Kidney (tissue), 14 donors: ENCODE results near the gene ERBB4. TPM values are rescaled to one million over a fixed set of nuclear protein-coding genes. Genes with fewer than 3 reads are reported as not detected.

ENCODE experiments used
- DNase-seq, 5 donors: peaks; one replicate each; pipeline ENCODE4 v3.0.0-alpha.2; 2013 to 2020
- FAIRE-seq: peaks from 2 replicates; lab custom pipeline; 2012; peaks lifted over from hg19 to GRCh38; lab: Jason Lieb, UNC
- H3K27ac ChIP-seq, 2 donors: one replicate each; pipeline ENCODE4 v1.7.0; 2013; ENCODE audit warnings: low read depth in 2 of 2, low read length in 2 of 2, inconsistent platforms in 1 of 2
- H3K27me3 ChIP-seq: one replicate; pipeline ENCODE4 v1.7.1; 2013; ENCODE audit warnings: low read length, inconsistent platforms; ENCODE audit not compliant: control insufficient read depth, insufficient read depth
- H3K36me3 ChIP-seq, 3 donors: one replicate each; pipeline versions ENCODE4 v1.7.0 to v1.7.1; 2013; ENCODE audit warnings: low read length in 3 of 3, control low read depth in 1 of 3, inconsistent platforms in 1 of 3; ENCODE audit not compliant: insufficient read depth in 3 of 3, control insufficient read depth in 2 of 3
- H3K4me1 ChIP-seq, 3 donors: one replicate each; pipeline versions ENCODE4 v1.7.0 to v1.7.1; 2013; ENCODE audit warnings: low read length in 3 of 3, inconsistent platforms in 1 of 3, low read depth in 1 of 3; ENCODE audit not compliant: control insufficient read depth in 2 of 3, insufficient read depth in 2 of 3
- H3K4me3 ChIP-seq, 3 donors: one replicate each; pipeline versions ENCODE4 v1.7.0 to v1.8.1; 2013; ENCODE audit warnings: low read length in 3 of 3, control low read depth in 1 of 3, inconsistent platforms in 1 of 3
- H3K9ac ChIP-seq, 3 donors: one replicate each; pipeline versions ENCODE4 v1.7.0 to v1.7.1; 2013; ENCODE audit warnings: low read length in 3 of 3, control low read depth in 1 of 3, inconsistent platforms in 1 of 3
- H3K9me3 ChIP-seq, 3 donors: one replicate each; pipeline versions ENCODE4 v1.7.0 to v1.7.1; 2013; ENCODE audit warnings: low read length in 3 of 3, control low read depth in 1 of 3, inconsistent platforms in 1 of 3; ENCODE audit not compliant: control insufficient read depth in 2 of 3, insufficient read depth in 1 of 3
- intact Hi-C: fragments of 100-400 bp; cut with DNase I; formaldehyde crosslinking; loops from one replicate; pipeline ENCODE4 v1.11.1; 2022
- polyA plus RNA-seq: library from polyadenylated mRNA; stranded (reverse); fragments of 350-450 nt; fragmentation: Illumina TruSeq; extraction: RNeasy Lipid Tissue Mini Kit (QIAGEN cat#74804); gene quantifications from one replicate; pipeline ENCODE4 v1.2.3, GENCODE V29; 2014; ENCODE audit warnings: low read depth, low replicate concordance; ENCODE audit not compliant: insufficient read depth
- total RNA-seq: library from RNA; stranded (reverse); fragmentation: NEBNext Ultra II Directional; extraction: Animal tissue kit (Norgen Biotek cat#: 25700); gene quantifications from one replicate; pipeline ENCODE4 v1.2.1, GENCODE V29; 2021
- TF ChIP-seq, protein P1 (sequence below): IDR thresholded peaks from 3 replicates; pipeline ENCODE4 v1.5.1; 2012; ENCODE audit warnings: mild to moderate bottlenecking, moderate library complexity, borderline replicate concordance; ENCODE audit not compliant: insufficient read depth; ENCODE audit errors: extremely low read depth
- donor health status: control.
- donor health status: control.
- donor health status: control.
- donor health status: control.
- donor health status: control.
- donor health status: DM: yes; HTN: yes; CAD: no.
- donor health status: Normal renal cell carcinoma (clear cell type).

ERBB4 gene
- total and polyA plus RNA-seq, 2 donors from 2014 or later, result 3.9 to 152 TPM

DNA sequence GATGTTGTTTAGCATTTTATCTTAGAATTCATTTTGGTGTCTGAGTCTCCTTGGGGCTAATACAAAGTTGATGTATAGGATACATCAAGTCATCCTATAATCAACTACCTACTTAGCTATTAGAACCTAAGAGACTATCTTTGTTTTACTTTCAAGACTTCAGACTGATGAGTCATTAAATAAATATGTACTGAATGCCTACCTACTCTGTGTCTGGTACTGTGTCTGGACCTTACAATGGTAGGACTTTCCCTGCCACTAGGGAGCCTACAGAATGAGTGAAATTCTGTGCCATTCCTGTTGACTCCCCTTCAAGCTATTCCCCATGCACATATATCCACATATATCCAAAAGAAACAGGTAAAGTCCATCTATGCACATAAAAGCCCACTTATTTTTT lies 114.5 kb downstream of the ERBB4 start:
- Histone ChIP-seq H3K4me3 (no peak overlapping the region), H3K27me3 (no peaks in the 10 kb centered on the region), H3K27ac (no peak overlapping the region), H3K36me3 (no peaks in the 10 kb centered on the region), H3K9me3 (no peaks in the 10 kb centered on the region), H3K4me1 (peaks cover 0 to 2% (median 0%) of the 10 kb centered on the region in 3 donors), H3K9ac (no peak overlapping the region)
- intact Hi-C loops, result no loop called here
- TF ChIP-seq, protein P1, sequence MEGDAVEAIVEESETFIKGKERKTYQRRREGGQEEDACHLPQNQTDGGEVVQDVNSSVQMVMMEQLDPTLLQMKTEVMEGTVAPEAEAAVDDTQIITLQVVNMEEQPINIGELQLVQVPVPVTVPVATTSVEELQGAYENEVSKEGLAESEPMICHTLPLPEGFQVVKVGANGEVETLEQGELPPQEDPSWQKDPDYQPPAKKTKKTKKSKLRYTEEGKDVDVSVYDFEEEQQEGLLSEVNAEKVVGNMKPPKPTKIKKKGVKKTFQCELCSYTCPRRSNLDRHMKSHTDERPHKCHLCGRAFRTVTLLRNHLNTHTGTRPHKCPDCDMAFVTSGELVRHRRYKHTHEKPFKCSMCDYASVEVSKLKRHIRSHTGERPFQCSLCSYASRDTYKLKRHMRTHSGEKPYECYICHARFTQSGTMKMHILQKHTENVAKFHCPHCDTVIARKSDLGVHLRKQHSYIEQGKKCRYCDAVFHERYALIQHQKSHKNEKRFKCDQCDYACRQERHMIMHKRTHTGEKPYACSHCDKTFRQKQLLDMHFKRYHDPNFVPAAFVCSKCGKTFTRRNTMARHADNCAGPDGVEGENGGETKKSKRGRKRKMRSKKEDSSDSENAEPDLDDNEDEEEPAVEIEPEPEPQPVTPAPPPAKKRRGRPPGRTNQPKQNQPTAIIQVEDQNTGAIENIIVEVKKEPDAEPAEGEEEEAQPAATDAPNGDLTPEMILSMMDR, result no peak
- FAIRE-seq, result no peak
- DNase-seq, result no peak

- DNase-seq (no peak), FAIRE-seq (no peak)
- TF ChIP-seq, protein P1, result no peak
- H3K4me1 ChIP-seq, result peaks cover 0 to 2% (median 0%) of the 10 kb centered on the region in 3 donors
- no peak overlapping the region for H3K9ac ChIP-seq
- intact Hi-C loops, result no loop called here
- H3K27ac ChIP-seq, result no peak overlapping the region
- no peaks in the 10 kb centered on the region for H3K27me3 ChIP-seq
- no peaks in the 10 kb centered on the region for H3K36me3 ChIP-seq
- H3K9me3 ChIP-seq, result no peaks in the 10 kb centered on the region
- no peak overlapping the region for H3K4me3 ChIP-seq
Measured at GRCh38 chr2:212423089-212423488, 115.5 kb downstream of the ERBB4 start.

- TF ChIP-seq, protein P1, result no peak
- Histone ChIP-seq H3K4me3 (no peak overlapping the region), H3K9ac (no peak overlapping the region), H3K36me3 (no peaks in the 10 kb centered on the region), H3K27ac (no peak overlapping the region), H3K27me3 (no peaks in the 10 kb centered on the region), H3K4me1 (no peaks in the 10 kb centered on the region), H3K9me3 (no peaks in the 10 kb centered on the region)
- FAIRE-seq (no peak), DNase-seq (no peak)
- intact Hi-C loops, result no loop called here
Measured at GRCh38 chr2:212421556-212422334, 116.9 kb downstream of the ERBB4 start.
